Neural cell (in vitro differentiated cells): ENCODE results near the gene UBA6. TPM values are rescaled to one million over a fixed set of nuclear protein-coding genes. Genes with fewer than 3 reads are reported as not detected.

ENCODE experiments used
- H2AFZ ChIP-seq: fragments of 200-600, 300-800 bp; sonication (generic), shearing (Covaris generic); 2 replicates; pipeline ENCODE4 v1.6.0; 2014; ENCODE audit warnings: low read depth, mild to moderate bottlenecking, antibody characterized with exemption, low read length, moderate library complexity
- H3F3A ChIP-seq: fragments of 200-600 bp; shearing (Covaris generic); 2 replicates; pipeline ENCODE4 v1.6.1; 2016; ENCODE audit warnings: mild to moderate bottlenecking, moderate library complexity, mixed read lengths, antibody characterized with exemption, low read length; ENCODE audit not compliant: insufficient read depth, poor library complexity, severe bottlenecking
- H3K27ac ChIP-seq: fragments of 200-600, 300-800 bp; sonication (generic), shearing (Covaris generic); 2 replicates; pipeline ENCODE4 v1.5.1; 2014; ENCODE audit warnings: mild to moderate bottlenecking, low read length, moderate library complexity
- H3K27me3 ChIP-seq: fragments of 300-800, 200-600 bp; sonication (generic), shearing (Covaris generic); 2 replicates; pipeline ENCODE4 v1.6.0; 2014; ENCODE audit warnings: mild to moderate bottlenecking, low read depth, low read length, moderate library complexity; ENCODE audit not compliant: insufficient read depth
- H3K36me3 ChIP-seq: fragments of 300-800, 200-600 bp; sonication (generic), shearing (Covaris generic); 2 replicates; pipeline ENCODE4 v1.5.1; 2014; ENCODE audit warnings: mild to moderate bottlenecking, antibody characterized with exemption, low read length, moderate library complexity; ENCODE audit not compliant: insufficient read depth
- H3K4me2 ChIP-seq: fragments of 300-800, 200-600 bp; sonication (generic), shearing (Covaris generic); 2 replicates; pipeline ENCODE4 v1.6.0; 2014; ENCODE audit warnings: mild to moderate bottlenecking, low read length
- H3K4me3 ChIP-seq: fragments of 300-800, 200-600 bp; sonication (generic), shearing (Covaris generic); 2 replicates; pipeline ENCODE4 v1.5.1; 2014; ENCODE audit warnings: mild to moderate bottlenecking, low read length, moderate library complexity
- H3K79me2 ChIP-seq: fragments of 200-600 bp; shearing (Covaris generic); replicated peaks from 2 replicates; pipeline ENCODE4 v1.6.0; 2014; ENCODE audit warnings: mild to moderate bottlenecking, low read length, moderate library complexity; ENCODE audit not compliant: insufficient read depth
- H3K9ac ChIP-seq: fragments of 300-800, 200-600 bp; sonication (generic), shearing (Covaris generic); 2 replicates; pipeline ENCODE4 v1.6.1; 2016; ENCODE audit warnings: mild to moderate bottlenecking, low read length, mixed read lengths
- H3K9me2 ChIP-seq: fragments of 200-600 bp; shearing (Covaris generic); 2 replicates; pipeline ENCODE4 v1.6.1; 2016; ENCODE audit warnings: mild to moderate bottlenecking, low read length, mixed read lengths; ENCODE audit not compliant: insufficient read depth
- H3K9me3 ChIP-seq: fragments of 200-600, 300-800 bp; sonication (generic), shearing (Covaris generic); 2 replicates; pipeline ENCODE4 v1.6.1; 2016; ENCODE audit warnings: mild to moderate bottlenecking, mixed run types, low read length, moderate library complexity, mixed read lengths
- H4K20me1 ChIP-seq: fragments of 200-600 bp; shearing (Covaris generic); 2 replicates; pipeline ENCODE4 v1.6.1; 2016; ENCODE audit warnings: mild to moderate bottlenecking, mixed run types; ENCODE audit not compliant: insufficient read depth
- CTCF ChIP-seq: fragments of 450-650 bp; IDR thresholded peaks from 2 replicates; pipeline ENCODE4 v1.5.1; 2014; ENCODE audit warnings: antibody characterized with exemption, mild to moderate bottlenecking, moderate library complexity; ENCODE audit not compliant: poor library complexity, severe bottlenecking
- EP300 ChIP-seq: fragments of 450-650 bp; conservative IDR thresholded peaks from 2 replicates; pipeline ENCODE4 v1.6.1; 2014; ENCODE audit warnings: antibody characterized with exemption, mild to moderate bottlenecking, moderate library complexity; ENCODE audit not compliant: poor library complexity, severe bottlenecking
- EZH2 ChIP-seq: fragments of 200-600, 300-800 bp; shearing (Covaris generic), sonication (generic); IDR thresholded peaks from 2 replicates; pipeline ENCODE4 v1.6.1; 2014; ENCODE audit warnings: antibody characterized with exemption, low read length, borderline replicate concordance, mild to moderate bottlenecking; ENCODE audit not compliant: insufficient read depth, poor library complexity, severe bottlenecking
- MXI1 ChIP-seq: fragments of 450-650 bp; conservative IDR thresholded peaks from 2 replicates; pipeline ENCODE4 v1.6.1; 2014; ENCODE audit warnings: antibody characterized with exemption, mild to moderate bottlenecking; ENCODE audit not compliant: poor library complexity, severe bottlenecking
- POLR2AphosphoS5 ChIP-seq: IDR thresholded peaks from 2 replicates; pipeline ENCODE4 v1.6.1; 2012
- RAD21 ChIP-seq: fragments of 450-650 bp; conservative IDR thresholded peaks from 2 replicates; pipeline ENCODE4 v1.6.1; 2014; ENCODE audit warnings: antibody characterized with exemption, mild to moderate bottlenecking, moderate library complexity
- REST ChIP-seq: IDR thresholded peaks from 2 replicates; pipeline ENCODE4 v1.6.1; 2012; ENCODE audit warnings: borderline replicate concordance
- SMC3 ChIP-seq: fragments of 450-650 bp; conservative IDR thresholded peaks from 2 replicates; pipeline ENCODE4 v1.6.1; 2014; ENCODE audit warnings: antibody characterized with exemption, mild to moderate bottlenecking, moderate library complexity; ENCODE audit not compliant: poor library complexity
- TAF1 ChIP-seq: IDR thresholded peaks from 2 replicates; pipeline ENCODE4 v1.6.1; 2012; ENCODE audit warnings: low read depth
- polyA plus RNA-seq: library from polyadenylated mRNA; depleted of rRNA; stranded (reverse); fragments of >200 nt; gene quantifications from 2 replicates; pipeline ENCODE4 v1.2.3, GENCODE V29; 2014

The UBA6 gene
- polyA plus RNA-seq, 1 donor from 2014 or later, result 126 TPM

GRCh38 chr4:67624939-67625338 is 76.0 kb downstream of the UBA6 start:
- no peaks in the 10 kb centered on the region for H3K9me2 ChIP-seq
- H3K9ac ChIP-seq, result no peak overlapping the region
- no peak overlapping the region for H2AFZ ChIP-seq
- no peaks in the 10 kb centered on the region for H3K79me2 ChIP-seq
- H3K36me3 ChIP-seq, result peaks cover 30% of the 10 kb centered on the region
- H3K27me3 ChIP-seq, result no peaks in the 10 kb centered on the region
- H4K20me1 ChIP-seq, result no peaks in the 10 kb centered on the region
- no peak overlapping the region for H3K4me2 ChIP-seq
- H3K4me3 ChIP-seq, result no peak overlapping the region
- no peak for TF ChIP-seq CTCF
- TF ChIP-seq REST, result no peak
- no peak for TF ChIP-seq EP300
- TF ChIP-seq MXI1, result no peak
- no peak for TF ChIP-seq POLR2AphosphoS5
- TF ChIP-seq TAF1, result no peak
- no peak for TF ChIP-seq SMC3
- no peak for TF ChIP-seq RAD21
- no peak for TF ChIP-seq EZH2
- H3F3A ChIP-seq, result no peaks in the 10 kb centered on the region
- no peaks in the 10 kb centered on the region for H3K9me3 ChIP-seq
- H3K27ac ChIP-seq, result no peak overlapping the region

GRCh38 chr4:67616478-67616877 is 84.5 kb downstream of the UBA6 start:
- no peaks in the 10 kb centered on the region for H3F3A ChIP-seq
- H3K36me3 ChIP-seq, result peaks cover 20% of the 10 kb centered on the region
- H3K79me2 ChIP-seq, result no peaks in the 10 kb centered on the region
- H3K4me3 ChIP-seq, result no peak overlapping the region
- no peaks in the 10 kb centered on the region for H4K20me1 ChIP-seq
- TF ChIP-seq POLR2AphosphoS5, result no peak
- TF ChIP-seq EP300, result no peak
- H3K27ac ChIP-seq, result no peak overlapping the region
- no peaks in the 10 kb centered on the region for H3K27me3 ChIP-seq
- H2AFZ ChIP-seq, result no peak overlapping the region
- H3K9ac ChIP-seq, result no peak overlapping the region
- no peaks in the 10 kb centered on the region for H3K9me3 ChIP-seq
- H3K4me2 ChIP-seq, result no peak overlapping the region
- no peaks in the 10 kb centered on the region for H3K9me2 ChIP-seq

GRCh38 chr4:67615119-67615518 is 85.8 kb downstream of the UBA6 start:
- Histone ChIP-seq H3K4me2 (no peak overlapping the region), H3K9me2 (no peaks in the 10 kb centered on the region), H3K9me3 (no peaks in the 10 kb centered on the region), H3K4me3 (no peak overlapping the region), H3F3A (no peaks in the 10 kb centered on the region), H4K20me1 (no peaks in the 10 kb centered on the region), H3K9ac (no peak overlapping the region), H3K79me2 (no peaks in the 10 kb centered on the region), H3K27ac (no peak overlapping the region), H3K27me3 (no peaks in the 10 kb centered on the region), H3K36me3 (peaks cover 20% of the 10 kb centered on the region), H2AFZ (no peak overlapping the region)
- TF ChIP-seq MXI1 (no peak), REST (no peak), POLR2AphosphoS5 (no peak), SMC3 (no peak), EZH2 (no peak), CTCF (no peak), RAD21 (no peak), TAF1 (no peak), EP300 (no peak)
